Loucy (cell line): ENCODE measurements around the gene LGALS9.
"Not testable (repeated sequence)": the region's sequence is repeated elsewhere in the genome, so short reads cannot be mapped to it uniquely, and the experiment has no call there.

Experiments used
- CTCF ChIP-seq: fragments of 200-600 bp; sonication (generic); conservative IDR thresholded peaks from 2 replicates; pipeline ENCODE4 v1.5.1; 2014; ENCODE audit warnings: mild to moderate bottlenecking, antibody characterized with exemption, low read length
- EZH2phosphoT487 ChIP-seq: fragments of 200-600 bp; IDR thresholded peaks from 2 replicates; pipeline ENCODE4 v1.6.1; 2018; ENCODE audit warnings: antibody characterized with exemption, mild to moderate bottlenecking, moderate library complexity, borderline replicate concordance

- not testable (repeated sequence) for TF ChIP-seq EZH2phosphoT487, CTCF
These were observed 5.1 kb downstream of the LGALS9 start for GRCh38 chr17:27636005-27636520.
